ENCODE results near the gene CELF2. TPM values are rescaled to one million over a fixed set of nuclear protein-coding genes. Genes with fewer than 3 reads are reported as not detected.

The CELF2 gene
- total RNA-seq, 1 donor from 2014 or later = 14.4 TPM

DNA sequence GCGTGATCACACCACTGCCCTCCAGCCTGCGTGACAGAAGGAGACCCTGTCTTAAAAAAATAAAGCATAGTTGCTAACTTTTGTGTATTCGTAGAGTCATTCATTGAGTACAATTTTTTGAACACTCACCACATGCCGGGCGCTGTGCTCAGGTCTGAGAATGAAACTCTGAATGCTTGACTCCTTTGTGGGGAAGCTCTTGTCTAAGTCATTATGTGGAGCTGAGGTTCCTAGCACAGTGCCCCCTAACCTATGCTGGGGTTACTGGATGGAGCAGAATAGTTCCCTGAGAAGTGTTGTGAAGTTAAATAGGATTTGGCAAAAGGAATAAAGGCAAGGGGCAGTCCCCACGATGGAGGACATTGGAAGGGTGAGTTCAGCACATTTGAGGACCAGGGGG, 123.3 kb downstream of the CELF2 start:
- Mint-ChIP-seq H3K4me3 (no peak overlapping the region), H3K27ac (peak overlapping the region; percentile 37), H3K36me3 (peaks cover 6% of the 10 kb centered on the region), H3K27me3 (peaks cover 66% of the 10 kb centered on the region), H3K4me1 (ENCODE audit: unreplicated experiment) (peaks cover 16% of the 10 kb centered on the region), H3K9me3 (peaks cover 12% of the 10 kb centered on the region)
- DNase-seq (ENCODE audit: extremely low spot score, unreplicated experiment) = no peak
- TF ChIP-seq, protein P1, sequence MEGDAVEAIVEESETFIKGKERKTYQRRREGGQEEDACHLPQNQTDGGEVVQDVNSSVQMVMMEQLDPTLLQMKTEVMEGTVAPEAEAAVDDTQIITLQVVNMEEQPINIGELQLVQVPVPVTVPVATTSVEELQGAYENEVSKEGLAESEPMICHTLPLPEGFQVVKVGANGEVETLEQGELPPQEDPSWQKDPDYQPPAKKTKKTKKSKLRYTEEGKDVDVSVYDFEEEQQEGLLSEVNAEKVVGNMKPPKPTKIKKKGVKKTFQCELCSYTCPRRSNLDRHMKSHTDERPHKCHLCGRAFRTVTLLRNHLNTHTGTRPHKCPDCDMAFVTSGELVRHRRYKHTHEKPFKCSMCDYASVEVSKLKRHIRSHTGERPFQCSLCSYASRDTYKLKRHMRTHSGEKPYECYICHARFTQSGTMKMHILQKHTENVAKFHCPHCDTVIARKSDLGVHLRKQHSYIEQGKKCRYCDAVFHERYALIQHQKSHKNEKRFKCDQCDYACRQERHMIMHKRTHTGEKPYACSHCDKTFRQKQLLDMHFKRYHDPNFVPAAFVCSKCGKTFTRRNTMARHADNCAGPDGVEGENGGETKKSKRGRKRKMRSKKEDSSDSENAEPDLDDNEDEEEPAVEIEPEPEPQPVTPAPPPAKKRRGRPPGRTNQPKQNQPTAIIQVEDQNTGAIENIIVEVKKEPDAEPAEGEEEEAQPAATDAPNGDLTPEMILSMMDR (conservative IDR thresholded peaks at IDR 0.05) = no peak

DNA sequence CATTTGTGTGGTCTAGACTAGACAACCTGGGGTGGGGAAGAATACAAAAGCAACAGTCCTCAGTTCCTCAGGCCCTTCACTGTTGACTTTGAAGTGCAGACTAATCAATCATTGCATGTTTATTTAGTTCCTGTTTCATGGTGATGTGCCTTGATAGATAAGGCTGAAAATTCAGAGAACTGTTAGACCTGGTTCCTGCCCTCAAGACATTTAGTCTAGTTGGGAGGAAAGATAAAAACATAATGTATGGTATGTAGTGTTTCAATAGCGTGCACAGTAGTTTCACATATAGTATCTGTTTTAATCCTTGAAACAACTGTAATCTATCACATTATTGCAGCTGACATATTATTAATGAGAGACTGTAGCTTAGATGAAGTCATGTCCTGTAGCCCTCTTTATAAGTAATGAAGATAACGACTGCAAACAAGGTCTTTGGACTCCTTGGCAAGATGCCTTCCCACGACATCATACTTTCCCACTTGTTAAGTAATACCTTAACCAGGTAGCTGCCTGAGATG, 124.0 kb downstream of the CELF2 start:
- peak overlapping the region; percentile 37 for H3K27ac Mint-ChIP-seq
- DNase-seq (ENCODE audit: extremely low spot score, unreplicated experiment) = no peak
- H3K4me3 Mint-ChIP-seq = peak overlapping the region; percentile 7
- H3K9me3 Mint-ChIP-seq = peaks cover 12% of the 10 kb centered on the region
- peaks cover 6% of the 10 kb centered on the region for H3K36me3 Mint-ChIP-seq
- TF ChIP-seq, protein P1 (conservative IDR thresholded peaks at IDR 0.05) = no peak
- H3K27me3 Mint-ChIP-seq = peaks cover 68% of the 10 kb centered on the region
- H3K4me1 Mint-ChIP-seq (ENCODE audit: unreplicated experiment) = peaks cover 20% of the 10 kb centered on the region

DNA sequence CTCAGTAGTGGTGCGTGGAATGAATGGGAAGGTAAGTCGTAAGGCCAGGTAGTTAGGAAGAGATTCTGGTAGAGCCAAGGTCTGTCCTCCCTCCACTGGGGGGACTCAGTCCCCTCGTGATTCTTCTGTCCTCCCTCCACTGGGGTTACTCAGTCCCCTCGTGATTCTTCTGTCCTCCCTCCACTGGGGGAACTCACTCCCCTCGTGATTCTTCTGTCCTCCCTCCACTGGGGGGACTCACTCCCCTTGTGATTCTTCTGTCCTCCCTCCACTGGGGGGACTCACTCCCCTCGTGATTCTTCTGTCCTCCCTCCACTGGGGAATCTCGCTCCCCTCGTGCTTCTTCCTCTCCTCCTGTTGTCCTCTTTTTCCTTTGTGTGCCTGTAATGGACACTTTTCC, 125.1 kb downstream of the CELF2 start:
- DNase-seq (ENCODE audit: extremely low spot score, unreplicated experiment) = no peak
- peaks cover 68% of the 10 kb centered on the region for H3K27me3 Mint-ChIP-seq
- peaks cover 28% of the 10 kb centered on the region for H3K4me1 Mint-ChIP-seq (ENCODE audit: unreplicated experiment)
- H3K4me3 Mint-ChIP-seq = no peak overlapping the region
- peaks cover 6% of the 10 kb centered on the region for H3K36me3 Mint-ChIP-seq
- TF ChIP-seq, protein P1 (conservative IDR thresholded peaks at IDR 0.05) = no peak
- H3K9me3 Mint-ChIP-seq = peaks cover 12% of the 10 kb centered on the region
- no peak overlapping the region for H3K27ac Mint-ChIP-seq

DNA sequence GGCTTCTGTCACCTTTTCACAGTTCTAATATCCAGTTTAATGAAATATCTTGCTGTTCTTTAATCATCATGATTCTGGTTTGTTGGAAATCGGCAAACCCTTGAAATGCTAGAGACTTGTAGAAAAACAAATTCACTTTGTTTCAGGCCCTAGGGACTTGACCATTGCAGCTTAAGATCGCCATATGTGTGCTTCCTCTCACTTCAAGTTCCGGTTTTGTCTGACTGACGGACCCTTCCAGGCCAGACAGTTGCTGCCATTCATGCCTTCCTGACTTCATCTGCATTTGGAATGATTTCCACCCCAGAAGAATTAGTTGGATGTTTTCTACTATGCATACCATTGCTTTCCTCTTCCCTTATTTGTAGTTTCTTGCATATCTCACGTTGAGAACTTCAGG, 125.6 kb downstream of the CELF2 start:
- Mint-ChIP-seq H3K9me3 (peaks cover 12% of the 10 kb centered on the region), H3K4me1 (ENCODE audit: unreplicated experiment) (peaks cover 31% of the 10 kb centered on the region), H3K36me3 (peaks cover 6% of the 10 kb centered on the region), H3K27me3 (peaks cover 71% of the 10 kb centered on the region), H3K4me3 (no peak overlapping the region), H3K27ac (no peak overlapping the region)
- DNase-seq (ENCODE audit: extremely low spot score, unreplicated experiment) = no peak
- TF ChIP-seq, protein P1 (conservative IDR thresholded peaks at IDR 0.05) = no peak

DNA sequence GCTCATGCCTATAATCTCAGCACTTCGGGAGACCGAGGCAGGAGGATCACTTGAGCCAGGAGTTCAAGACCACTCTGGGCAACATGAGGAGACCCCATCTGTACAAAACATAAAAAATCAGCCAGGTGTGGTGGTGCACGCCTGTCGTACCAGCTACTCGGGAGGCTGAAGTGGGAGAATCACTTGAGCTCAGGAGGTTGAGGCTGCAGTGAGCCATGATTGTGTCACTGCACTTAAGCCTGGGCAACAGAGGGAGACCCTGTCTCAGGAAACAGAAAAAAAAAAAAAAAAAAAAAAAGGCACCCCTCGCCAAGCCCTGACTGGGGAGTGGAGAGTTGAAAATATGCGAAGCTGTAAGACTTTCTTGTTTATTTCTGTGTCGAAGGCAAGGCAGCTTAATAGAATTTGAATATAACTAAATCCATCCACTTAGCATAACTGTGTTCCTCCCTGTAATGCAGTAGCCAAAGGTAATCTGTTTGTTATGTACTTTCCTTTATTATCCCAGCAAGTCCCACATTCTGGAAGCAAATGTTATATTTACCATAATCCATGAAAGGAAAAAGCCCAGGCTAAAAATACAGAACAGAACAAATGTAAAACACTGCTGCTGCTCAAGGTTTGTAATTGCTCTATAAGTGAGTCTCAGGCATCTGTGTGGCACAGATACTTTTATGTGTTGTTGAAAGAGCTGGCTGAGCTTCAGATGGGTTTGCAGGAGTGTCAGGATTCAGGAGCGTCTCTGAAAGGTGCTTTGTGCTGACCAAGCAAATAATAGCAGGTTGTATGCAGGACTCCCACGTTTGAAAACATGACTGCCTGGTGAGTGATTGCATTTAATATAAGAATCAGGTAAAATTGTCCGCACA, 127.2 kb downstream of the CELF2 start:
- H3K4me1 Mint-ChIP-seq (ENCODE audit: unreplicated experiment) = peaks cover 42% of the 10 kb centered on the region

More for the DNA sequence above, 127.2 kb downstream of the CELF2 start:
- Mint-ChIP-seq H3K36me3 (peaks cover 6% of the 10 kb centered on the region), H3K9me3 (peaks cover 12% of the 10 kb centered on the region), H3K27ac (no peak overlapping the region), H3K4me3 (no peak overlapping the region), H3K27me3 (peaks cover 67% of the 10 kb centered on the region)
- TF ChIP-seq, protein P1 (conservative IDR thresholded peaks at IDR 0.05) = no peak
- DNase-seq (ENCODE audit: extremely low spot score, unreplicated experiment) = no peak

All from type B pancreatic cell (in vitro differentiated cells).